T-cell (primary cell): ENCODE results near the gene SMAP2. TPM values are rescaled to one million over a fixed set of nuclear protein-coding genes. Genes with fewer than 3 reads are reported as not detected.

Experiments used
- ATAC-seq, 4 experiments: fragments of 200-7000 bp in 3 of 4; fragments of 150-1000 bp in 1 of 4; cut with Tn5 transposase; replicated peaks in 1 of 4; 1 replicate in 3 of 4; 2 replicates in 1 of 4; pipeline ENCODE4 v1.10.0; 2021; ENCODE audit warnings: moderate library complexity in 3 of 4, mild to moderate bottlenecking in 2 of 4, moderate number of reproducible peaks in 1 of 4
- CTCF ChIA-PET, 2 donors: fragments of 300-600 bp; sonication (Branson Sonifier 250); formaldehyde crosslinking; loops; one replicate each; lab custom pipeline; 2022; ENCODE audit warnings: antibody characterized with exemption in 2 of 2; lab: Charles Lee
- POLR2A ChIA-PET, 2 donors: fragments of 300-600 bp; sonication (Branson Sonifier 250); formaldehyde crosslinking; loops; one replicate each; lab custom pipeline; 2022; ENCODE audit warnings: antibody characterized with exemption in 2 of 2; lab: Charles Lee
- DNase-seq, 35 experiments: peaks; one replicate each; pipeline versions ENCODE4 v3.0.0 to v3.0.0-alpha.2; 2013 to 2023
- H3K27ac ChIP-seq: one replicate; pipeline ENCODE4 v1.5.1; 2013; ENCODE audit warnings: low read length
- H3K27me3 ChIP-seq, 2 experiments: replicated peaks in 1 of 2; 1 replicate in 1 of 2; 2 replicates in 1 of 2; pipeline versions ENCODE4 v1.6.1 to v1.7.0; 2013; ENCODE audit warnings: low read length in 1 of 2, mixed read lengths in 1 of 2; ENCODE audit not compliant: control insufficient read depth in 2 of 2, insufficient read depth in 2 of 2; ENCODE audit errors: extremely low read depth in 1 of 2
- H3K36me3 ChIP-seq, 2 donors: 1 replicate in 1 of 2; 2 replicates in 1 of 2; pipeline versions ENCODE4 v1.6.1 to v1.7.0; 2013; ENCODE audit warnings: low read length in 1 of 2; ENCODE audit not compliant: control insufficient read depth in 2 of 2, insufficient read depth in 1 of 2; ENCODE audit errors: extremely low read depth in 1 of 2
- H3K4me1 ChIP-seq, 2 experiments: 1 replicate in 1 of 2; 2 replicates in 1 of 2; pipeline versions ENCODE4 v1.6.1 to v1.7.0; 2013; ENCODE audit warnings: low read length in 2 of 2, mixed read lengths in 1 of 2; ENCODE audit not compliant: insufficient read depth in 2 of 2, control insufficient read depth in 1 of 2; ENCODE audit errors: extremely low read depth in 1 of 2
- H3K4me3 ChIP-seq, 2 donors: 1 replicate in 1 of 2; 2 replicates in 1 of 2; pipeline versions ENCODE4 v1.5.1 to v1.7.0; 2013; ENCODE audit warnings: mild to moderate bottlenecking in 2 of 2, low read length in 1 of 2, moderate library complexity in 1 of 2; ENCODE audit not compliant: control insufficient read depth in 1 of 2; ENCODE audit errors: extremely low read depth in 1 of 2
- H3K9me3 ChIP-seq: 2 replicates; pipeline ENCODE4 v1.7.0; 2013
- H3K27ac Mint-ChIP-seq, 2 donors: one replicate each; pipeline ENCODE4 v1.8.0; 2020 to 2021; ENCODE audit warnings: mild to moderate bottlenecking in 2 of 2, mixed read lengths in 2 of 2
- H3K27me3 Mint-ChIP-seq, 2 donors: one replicate each; pipeline ENCODE4 v1.8.0; 2021 to 2022; ENCODE audit warnings: mixed read lengths in 2 of 2
- H3K36me3 Mint-ChIP-seq: one replicate; pipeline ENCODE4 v1.8.0; 2021; ENCODE audit warnings: mixed read lengths
- H3K4me1 Mint-ChIP-seq, 3 donors: one replicate each; pipeline ENCODE4 v1.8.0; 2020 to 2022; ENCODE audit warnings: mixed read lengths in 3 of 3, mild to moderate bottlenecking in 1 of 3
- H3K4me3 Mint-ChIP-seq, 3 donors: one replicate each; pipeline ENCODE4 v1.8.0; 2020 to 2022; ENCODE audit warnings: mild to moderate bottlenecking in 3 of 3, mixed read lengths in 3 of 3, moderate library complexity in 3 of 3
- H3K9me3 Mint-ChIP-seq, 3 donors: one replicate each; pipeline ENCODE4 v1.8.0; 2020 to 2022; ENCODE audit warnings: mixed read lengths in 3 of 3
- WGBS: methylation state at CpG from one replicate; pipeline ENCODE4 v1.1.5; 2013; ENCODE audit warnings: missing lambda C conversion rate; ENCODE audit not compliant: insufficient coverage; 5-methylcytosine and 5-hydroxymethylcytosine counted together
- total RNA-seq, 35 experiments: library from RNA in 6 of 35; stranded (reverse) in 6 of 35; fragments of 120-200 nt in 1 of 35; gene quantifications; one replicate each; pipeline versions ENCODE4 v1.2.1 to v1.2.4 and lab custom pipeline; 2013 to 2026

SMAP2 gene
- total RNA-seq, 5 donors from 2014 or later (not counting 1 experiment from before 2014, with no cell fraction given): 120 to 254 (median 123) TPM

DNA sequence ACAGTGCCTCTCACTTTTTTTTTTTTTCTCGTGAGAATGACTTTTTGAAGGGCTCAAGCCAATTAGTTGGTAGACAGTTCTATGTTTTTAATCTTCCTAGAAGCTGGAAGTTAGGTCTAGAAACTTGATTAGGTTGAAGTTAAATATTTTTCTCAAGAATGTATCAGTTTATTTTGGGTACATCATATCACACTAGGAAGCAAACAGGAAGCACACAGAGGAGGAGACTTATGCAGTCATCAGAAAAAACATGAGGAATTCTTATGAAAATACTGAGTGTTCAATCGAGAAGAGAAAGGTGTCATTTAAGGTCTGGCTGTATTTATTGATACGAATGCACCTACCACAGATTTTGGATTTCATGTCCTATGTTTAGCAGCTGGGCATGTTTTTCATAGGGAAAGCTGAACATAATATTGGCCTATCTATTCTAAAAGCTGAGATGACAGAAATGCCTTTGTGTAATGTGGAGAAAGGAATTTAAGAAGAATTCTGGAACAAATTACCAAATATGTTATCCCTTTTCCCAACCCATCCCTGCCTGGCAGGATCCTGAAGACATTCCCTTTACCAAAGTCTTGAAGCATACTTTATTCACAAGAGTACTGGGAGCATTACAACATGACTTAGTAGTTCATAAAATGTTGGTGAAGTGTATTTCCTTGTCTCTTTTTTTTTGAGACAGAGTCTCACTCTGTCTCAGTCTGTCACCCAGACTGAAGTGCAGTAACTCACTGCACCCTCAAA is 59.3 kb downstream of the SMAP2 start:
- POLR2A ChIA-PET: interaction anchor here (0.6 to 0.7 kb wide), 2 partner anchors 8 to 26 kb away, joined by 4 read pairs; no protein-coding TSS in a partner anchor
- ATAC-seq (no peak), DNase-seq (no peak)
- Histone ChIP-seq H3K27me3 (no peaks in the 10 kb centered on the region), H3K4me3 (no peak overlapping the region), H3K27ac (no peak overlapping the region), H3K4me1 (no peaks in the 10 kb centered on the region), H3K9me3 (no peaks in the 10 kb centered on the region), H3K36me3 (no peaks in the 10 kb centered on the region)
- Mint-ChIP-seq H3K9me3 (no peaks in the 10 kb centered on the region), H3K4me3 (no peak overlapping the region), H3K4me1 (peaks cover 0 to 2% (median 0%) of the 10 kb centered on the region in 3 donors), H3K27me3 (no peaks in the 10 kb centered on the region), H3K36me3 (peaks cover 4% of the 10 kb centered on the region), H3K27ac (no peak overlapping the region)
- CTCF ChIA-PET: interaction anchor here (0.6 to 1.3 kb wide), 3 partner anchors 280 to 513 kb away, joined by 3 to 5 read pairs (median 4); no protein-coding TSS in a partner anchor
- no CpG with 5 or more reads among the region's 3 CpGs for WGBS

DNA sequence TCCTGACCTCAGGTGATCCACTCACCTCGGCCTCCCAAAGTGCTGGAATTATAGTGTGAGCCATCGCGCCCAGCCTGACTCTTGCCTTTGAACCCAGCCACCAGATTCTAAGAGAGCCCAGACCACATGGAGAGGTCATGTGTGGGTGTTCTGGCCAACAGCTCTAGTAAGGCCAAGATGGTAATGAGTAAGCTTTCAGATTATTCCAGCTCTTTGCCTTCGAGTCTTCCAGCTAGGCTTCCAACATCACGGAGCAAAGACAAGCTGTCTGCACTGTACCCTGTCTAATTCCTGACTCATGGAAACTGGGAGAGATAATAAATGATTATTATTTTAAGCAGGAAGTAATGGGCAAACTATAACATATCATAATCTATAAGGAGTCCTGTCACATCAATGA is 61.9 kb downstream of the SMAP2 start:
- H3K9me3 ChIP-seq: no peaks in the 10 kb centered on the region
- H3K27me3 Mint-ChIP-seq: no peaks in the 10 kb centered on the region
- no peaks in the 10 kb centered on the region for H3K4me1 ChIP-seq
- no peak overlapping the region for H3K27ac ChIP-seq
- DNase-seq (no peak), ATAC-seq (no peak)
- H3K4me3 Mint-ChIP-seq: no peak overlapping the region
- ChIA-PET POLR2A (interaction anchor here in 1 of 2 donors (0.7 kb wide), 1 partner anchor 1974 kb away, joined by 3 read pairs; no protein-coding TSS in a partner anchor), CTCF (interaction anchor here in 1 of 2 donors (0.6 kb wide), 2 partner anchors 231 to 547 kb away, joined by 3 read pairs; no protein-coding TSS in a partner anchor)
- no peak overlapping the region for H3K4me3 ChIP-seq
- WGBS: 100% methylated on average over 3 of the region's 5 CpGs
- no peaks in the 10 kb centered on the region for H3K9me3 Mint-ChIP-seq
- no peaks in the 10 kb centered on the region for H3K36me3 ChIP-seq
- H3K4me1 Mint-ChIP-seq: peaks cover 3 to 10% (median 5%) of the 10 kb centered on the region in 3 donors
- H3K36me3 Mint-ChIP-seq: peaks cover 4% of the 10 kb centered on the region
- H3K27me3 ChIP-seq: no peaks in the 10 kb centered on the region
- no peak overlapping the region for H3K27ac Mint-ChIP-seq

DNA sequence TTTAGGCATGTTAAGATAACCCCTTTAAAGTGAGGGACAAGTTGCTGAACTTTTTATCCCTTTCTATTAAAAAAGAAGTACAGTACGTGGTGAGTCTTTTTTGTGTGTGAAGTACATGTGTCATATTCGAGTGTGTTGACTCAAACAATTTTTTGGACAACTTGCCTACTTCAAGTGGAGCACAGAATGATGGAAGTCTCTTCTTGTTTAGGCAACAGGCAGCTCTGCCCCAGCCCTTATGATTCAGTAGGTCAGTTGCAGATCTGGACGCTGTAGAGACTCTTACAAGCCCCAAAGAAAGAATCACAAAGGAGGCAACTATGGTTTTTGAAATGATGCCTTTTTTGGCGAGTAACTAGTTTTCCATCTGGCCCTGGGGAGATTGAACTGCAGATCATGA is 62.3 kb downstream of the SMAP2 start:
- CTCF ChIA-PET: no interaction called here
- WGBS: 100% methylated on average over 1 of the region's 4 CpGs
- POLR2A ChIA-PET: no interaction called here

DNA sequence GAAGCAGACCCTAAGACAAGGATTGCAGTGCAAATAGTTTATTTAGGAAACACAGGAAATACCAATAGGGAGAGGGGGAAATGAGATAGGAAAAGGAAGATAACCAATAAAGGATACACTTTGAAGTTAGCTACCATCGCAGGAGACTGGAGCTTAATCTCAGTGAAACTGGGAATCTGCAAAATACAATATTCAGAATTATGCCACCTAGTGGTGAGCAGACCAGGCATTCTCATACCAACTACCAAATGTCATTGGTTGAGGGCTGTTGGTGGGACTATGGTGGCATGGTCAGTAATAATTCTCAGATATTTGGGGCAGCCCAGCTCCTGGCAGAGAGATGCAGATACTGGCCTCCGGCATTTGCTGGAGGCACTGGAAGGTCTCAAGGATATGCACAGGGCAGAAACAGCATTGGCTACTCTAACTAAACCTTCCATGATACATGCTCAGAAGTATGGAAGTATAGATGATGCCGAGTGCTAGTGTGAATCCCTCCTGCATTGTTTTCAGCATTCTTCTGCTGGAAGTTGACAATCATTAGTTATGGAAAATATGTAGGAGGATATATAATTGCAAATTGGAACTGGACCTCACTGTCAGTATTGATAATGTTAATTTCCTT is 65.0 kb downstream of the SMAP2 start:
- no peak overlapping the region for H3K27ac Mint-ChIP-seq
- peak; percentile 32 to 55 (median 46) for ATAC-seq
- no peaks in the 10 kb centered on the region for H3K9me3 Mint-ChIP-seq
- H3K9me3 ChIP-seq: no peaks in the 10 kb centered on the region
- H3K4me3 ChIP-seq: no peak overlapping the region
- H3K4me3 Mint-ChIP-seq: no peak overlapping the region
- no peaks in the 10 kb centered on the region for H3K36me3 Mint-ChIP-seq
- POLR2A ChIA-PET: no interaction called here
- peaks cover 3 to 10% (median 5%) of the 10 kb centered on the region in 3 donors for H3K4me1 Mint-ChIP-seq
- H3K36me3 ChIP-seq: no peaks in the 10 kb centered on the region
- no peaks in the 10 kb centered on the region for H3K27me3 Mint-ChIP-seq
- no CpG with 5 or more reads among the region's 3 CpGs for WGBS
- DNase-seq: peak in 9 of 35 experiments; percentile 10 to 62 (median 14)
- no peaks in the 10 kb centered on the region for H3K27me3 ChIP-seq
- no peaks in the 10 kb centered on the region for H3K4me1 ChIP-seq
- CTCF ChIA-PET: interaction anchor here (0.6 to 2.9 kb wide), 13 partner anchors 9 to 294 kb away, joined by 3 to 20 read pairs (median 4); partner anchors contain the start of gene ZFP69B (in 1 of the 2)
- H3K27ac ChIP-seq: no peak overlapping the region

More for the DNA sequence above, 62.3 kb downstream of the SMAP2 start:
- Histone ChIP-seq H3K9me3 (no peaks in the 10 kb centered on the region), H3K4me3 (no peak overlapping the region), H3K4me1 (no peaks in the 10 kb centered on the region), H3K36me3 (no peaks in the 10 kb centered on the region), H3K27ac (no peak overlapping the region), H3K27me3 (no peaks in the 10 kb centered on the region)
- no peaks in the 10 kb centered on the region for H3K9me3 Mint-ChIP-seq
- peaks cover 4% of the 10 kb centered on the region for H3K36me3 Mint-ChIP-seq
- H3K27me3 Mint-ChIP-seq: no peaks in the 10 kb centered on the region
- H3K4me1 Mint-ChIP-seq: peaks cover 3 to 10% (median 5%) of the 10 kb centered on the region in 3 donors
- ATAC-seq (no peak), DNase-seq (no peak)
- no peak overlapping the region for H3K4me3 Mint-ChIP-seq
- no peak overlapping the region for H3K27ac Mint-ChIP-seq

DNA sequence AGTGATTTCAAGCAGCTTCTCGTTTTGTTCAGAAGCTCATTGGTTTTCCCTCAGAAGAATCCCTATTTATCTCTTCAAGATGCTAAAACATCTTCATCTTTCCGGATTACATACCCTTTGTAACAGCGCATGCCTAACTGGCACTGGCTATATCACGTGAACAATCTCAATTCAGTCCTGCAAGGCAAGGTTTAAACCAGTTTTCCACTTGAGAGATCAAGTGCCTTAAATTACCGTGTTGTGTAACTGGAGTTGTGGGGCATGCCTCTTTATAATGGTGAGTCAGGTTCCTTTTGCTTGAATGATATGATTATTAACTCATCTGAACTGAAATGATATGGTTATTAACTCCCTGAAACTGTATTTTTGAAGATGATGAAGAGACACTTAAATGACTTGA is 65.7 kb downstream of the SMAP2 start:
- no peak for ATAC-seq
- ChIA-PET CTCF (interaction anchor here (0.7 to 2.9 kb wide), 5 partner anchors 63 to 298 kb away, joined by 3 to 20 read pairs (median 6); no protein-coding TSS in a partner anchor), POLR2A (interaction anchor here (0.5 kb wide), 2 partner anchors 13 to 286 kb away, joined by 3 to 5 read pairs; no protein-coding TSS in a partner anchor)
- DNase-seq: no peak
- H3K27me3 Mint-ChIP-seq: no peaks in the 10 kb centered on the region
- no peaks in the 10 kb centered on the region for H3K9me3 Mint-ChIP-seq
- Histone ChIP-seq H3K4me3 (no peak overlapping the region), H3K27me3 (no peaks in the 10 kb centered on the region), H3K9me3 (no peaks in the 10 kb centered on the region), H3K4me1 (no peaks in the 10 kb centered on the region), H3K36me3 (no peaks in the 10 kb centered on the region), H3K27ac (no peak overlapping the region)
- no peaks in the 10 kb centered on the region for H3K36me3 Mint-ChIP-seq
- no peak overlapping the region for H3K4me3 Mint-ChIP-seq
- 86% methylated on average over 5 of the region's 5 CpGs for WGBS
- H3K27ac Mint-ChIP-seq: no peak overlapping the region
- peaks cover 3 to 10% (median 5%) of the 10 kb centered on the region in 3 donors for H3K4me1 Mint-ChIP-seq
